Gastroesophageal sphincter (tissue), 3 donors: Measurements from ENCODE around the gene PSMD3.

ENCODE experiments used
- CTCF ChIP-seq, 4 experiments: fragments of 200-600 bp in 2 of 4; fragments of 450-650 bp in 2 of 4; sonication (generic) in 1 of 4; IDR thresholded peaks; one replicate each; pipeline ENCODE4 v1.5.1; 2017 to 2019; ENCODE audit warnings: antibody characterized with exemption in 4 of 4, mild to moderate bottlenecking in 2 of 4, moderate library complexity in 2 of 4
- POLR2A ChIP-seq, 2 donors: fragments of 450-650 bp; IDR thresholded peaks; one replicate each; pipeline ENCODE4 v1.6.1; 2017; ENCODE audit warnings: antibody characterized with exemption in 2 of 2, mild to moderate bottlenecking in 2 of 2, moderate library complexity in 1 of 2

GRCh38 chr17:40025991-40026815 is 45.6 kb downstream of the PSMD3 start:
- TF ChIP-seq CTCF (IDR thresholded peaks at IDR 0.05) (no peak), POLR2A (IDR thresholded peaks at IDR 0.05) (no peak)
